ENCODE results near the gene CMSS1.

CMSS1 gene

GRCh38 chr3:99899603-99900002, 81.9 kb downstream of the CMSS1 start:
- TF ChIP-seq CTCF (IDR thresholded peaks at IDR 0.05; ENCODE audit: low read length): no peak
- TF ChIP-seq EZH2 (IDR thresholded peaks at IDR 0.05; ENCODE audit: borderline replicate concordance, low read length): no peak
- Histone ChIP-seq H3K9ac (ENCODE audit: low read length) (no peak overlapping the region), H3F3A (ENCODE audit: insufficient read depth, low read length) (no peaks in the 10 kb centered on the region), H3K4me3 (ENCODE audit: low read depth, low read length, poor library complexity, severe bottlenecking) (no peak overlapping the region), H3K9me2 (ENCODE audit: low read depth, low read length) (no peaks in the 10 kb centered on the region), H3K36me3 (ENCODE audit: insufficient read depth, low read length) (no peaks in the 10 kb centered on the region), H3K27ac (ENCODE audit: low read depth, low read length, poor library complexity, severe bottlenecking) (no peak overlapping the region), H3K4me1 (ENCODE audit: insufficient read depth, low read length, severe bottlenecking) (peaks cover 8% of the 10 kb centered on the region), H3K9me3 (ENCODE audit: low read length) (no peaks in the 10 kb centered on the region), H2AFZ (ENCODE audit: low read length) (no peak overlapping the region), H4K20me1 (ENCODE audit: insufficient read depth, low read length) (no peaks in the 10 kb centered on the region), H3K27me3 (ENCODE audit: insufficient read depth, low read length) (no peaks in the 10 kb centered on the region), H3K4me2 (ENCODE audit: low read length) (no peak overlapping the region), H3K79me2 (ENCODE audit: insufficient read depth, low read length) (no peaks in the 10 kb centered on the region; the same call in 1 of the 2 replicates)

GRCh38 chr3:99900248-99900647, 82.6 kb downstream of the CMSS1 start:
- TF ChIP-seq CTCF (IDR thresholded peaks at IDR 0.05; ENCODE audit: low read length) (no peak), EZH2 (IDR thresholded peaks at IDR 0.05; ENCODE audit: borderline replicate concordance, low read length) (no peak)
- H3K4me1 ChIP-seq (ENCODE audit: insufficient read depth, low read length, severe bottlenecking): peaks cover 8% of the 10 kb centered on the region
- H3K4me2 ChIP-seq (ENCODE audit: low read length): no peak overlapping the region
- H3K9me3 ChIP-seq (ENCODE audit: low read length): no peaks in the 10 kb centered on the region
- H3K9me2 ChIP-seq (ENCODE audit: low read depth, low read length): no peaks in the 10 kb centered on the region
- H3K4me3 ChIP-seq (ENCODE audit: low read depth, low read length, poor library complexity, severe bottlenecking): no peak overlapping the region
- no peak overlapping the region for H3K9ac ChIP-seq (ENCODE audit: low read length)
- no peaks in the 10 kb centered on the region for H3F3A ChIP-seq (ENCODE audit: insufficient read depth, low read length)
- no peak overlapping the region for H2AFZ ChIP-seq (ENCODE audit: low read length)
- H3K79me2 ChIP-seq (ENCODE audit: insufficient read depth, low read length): no peaks in the 10 kb centered on the region; the same call in 1 of the 2 replicates
- H3K36me3 ChIP-seq (ENCODE audit: insufficient read depth, low read length): no peaks in the 10 kb centered on the region
- no peaks in the 10 kb centered on the region for H4K20me1 ChIP-seq (ENCODE audit: insufficient read depth, low read length)
- no peak overlapping the region for H3K27ac ChIP-seq (ENCODE audit: low read depth, low read length, poor library complexity, severe bottlenecking)
- no peaks in the 10 kb centered on the region for H3K27me3 ChIP-seq (ENCODE audit: insufficient read depth, low read length)

DNA sequence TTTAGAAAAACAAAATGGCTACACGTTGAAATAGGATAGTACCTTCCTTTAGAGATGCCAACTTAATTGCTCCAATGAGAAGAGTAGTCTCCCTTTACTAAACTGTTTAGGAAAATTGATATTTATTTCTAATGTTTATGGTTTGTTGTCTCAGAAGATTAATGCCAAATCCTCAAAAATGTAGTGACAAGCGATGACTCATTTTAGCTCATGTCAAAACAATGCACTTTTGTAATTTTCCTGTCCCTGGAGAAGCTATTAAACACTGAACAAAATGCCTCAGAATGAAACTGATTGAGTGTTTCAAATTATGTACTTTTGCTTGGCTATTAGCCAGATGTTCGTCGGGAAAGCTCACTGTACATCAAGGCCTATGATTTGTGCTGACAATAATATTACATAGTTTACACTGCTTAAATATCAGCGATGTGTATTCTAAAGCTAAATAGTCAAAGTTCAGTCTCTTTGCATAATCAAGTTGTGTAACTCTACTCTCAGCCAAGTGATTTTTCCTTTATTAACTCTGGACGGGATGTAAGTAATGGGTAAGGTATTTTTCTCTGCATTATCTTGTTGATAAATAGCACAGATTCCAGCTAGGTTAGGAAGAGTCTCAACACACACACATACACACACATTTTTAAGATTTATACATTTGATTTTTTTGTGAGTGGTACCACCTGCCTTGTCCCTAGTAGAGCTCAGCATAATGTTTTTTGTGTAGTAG, 83.7 kb downstream of the CMSS1 start:
- no peaks in the 10 kb centered on the region; the same call in 1 of the 2 replicates for H3K79me2 ChIP-seq (ENCODE audit: insufficient read depth, low read length)
- no peaks in the 10 kb centered on the region for H3K27me3 ChIP-seq (ENCODE audit: insufficient read depth, low read length)
- no peak overlapping the region for H3K4me3 ChIP-seq (ENCODE audit: low read depth, low read length, poor library complexity, severe bottlenecking)
- peaks cover 3% of the 10 kb centered on the region for H3K4me1 ChIP-seq (ENCODE audit: insufficient read depth, low read length, severe bottlenecking)
- no peak overlapping the region for H3K9ac ChIP-seq (ENCODE audit: low read length)
- H3K36me3 ChIP-seq (ENCODE audit: insufficient read depth, low read length): no peaks in the 10 kb centered on the region
- no peak overlapping the region for H3K27ac ChIP-seq (ENCODE audit: low read depth, low read length, poor library complexity, severe bottlenecking)
- H3K9me2 ChIP-seq (ENCODE audit: low read depth, low read length): no peaks in the 10 kb centered on the region
- H4K20me1 ChIP-seq (ENCODE audit: insufficient read depth, low read length): no peaks in the 10 kb centered on the region
- no peaks in the 10 kb centered on the region for H3K9me3 ChIP-seq (ENCODE audit: low read length)
- no peak overlapping the region for H2AFZ ChIP-seq (ENCODE audit: low read length)
- H3K4me2 ChIP-seq (ENCODE audit: low read length): no peak overlapping the region
- TF ChIP-seq CTCF (IDR thresholded peaks at IDR 0.05; ENCODE audit: low read length) (no peak), EZH2 (IDR thresholded peaks at IDR 0.05; ENCODE audit: borderline replicate concordance, low read length) (no peak)
- no peaks in the 10 kb centered on the region for H3F3A ChIP-seq (ENCODE audit: insufficient read depth, low read length)

All from OCI-LY1 (cell line).